Peyer's patch (tissue), 4 donors: Measurements from ENCODE around the gene SIRPB2.
A peak's percentile ranks its signal among the peaks of the same experiment; 100 is the strongest.

ENCODE experiments used
- POLR2A ChIP-seq, 2 donors: fragments of 450-650 bp; IDR thresholded peaks; one replicate each; pipeline ENCODE4 v1.5.1; 2017; ENCODE audit warnings: antibody characterized with exemption in 2 of 2, mild to moderate bottlenecking in 2 of 2, moderate library complexity in 2 of 2
- TF ChIP-seq, protein P1 (sequence below), 6 experiments: fragments of 450-650 bp in 4 of 6; fragments of 200-600 bp in 2 of 6; sonication (generic) in 1 of 6; IDR thresholded peaks; one replicate each; pipeline ENCODE4 v1.5.1; 2017 to 2019; ENCODE audit warnings: antibody characterized with exemption in 6 of 6, mild to moderate bottlenecking in 3 of 6, moderate library complexity in 1 of 6

DNA sequence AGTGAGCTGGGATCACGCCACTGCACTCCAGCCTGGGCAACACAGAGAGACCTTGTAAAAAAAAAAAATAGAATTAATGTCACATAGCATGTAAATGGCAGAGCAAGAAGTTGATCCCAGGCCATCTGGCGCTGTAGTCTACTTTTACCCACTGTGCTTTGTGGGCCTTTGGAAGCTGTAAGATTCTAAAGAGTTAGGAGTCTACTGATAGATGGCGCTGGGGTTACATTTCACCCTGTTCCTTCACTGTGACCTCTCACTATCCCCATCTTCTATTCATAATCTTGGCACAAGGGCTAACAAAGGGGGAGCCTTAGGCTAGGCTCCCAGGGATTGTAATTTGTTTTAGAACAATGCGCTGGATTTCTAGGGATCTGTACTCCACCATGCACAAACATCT, 41.8 kb upstream of the SIRPB2 start:
- TF ChIP-seq, protein P1, sequence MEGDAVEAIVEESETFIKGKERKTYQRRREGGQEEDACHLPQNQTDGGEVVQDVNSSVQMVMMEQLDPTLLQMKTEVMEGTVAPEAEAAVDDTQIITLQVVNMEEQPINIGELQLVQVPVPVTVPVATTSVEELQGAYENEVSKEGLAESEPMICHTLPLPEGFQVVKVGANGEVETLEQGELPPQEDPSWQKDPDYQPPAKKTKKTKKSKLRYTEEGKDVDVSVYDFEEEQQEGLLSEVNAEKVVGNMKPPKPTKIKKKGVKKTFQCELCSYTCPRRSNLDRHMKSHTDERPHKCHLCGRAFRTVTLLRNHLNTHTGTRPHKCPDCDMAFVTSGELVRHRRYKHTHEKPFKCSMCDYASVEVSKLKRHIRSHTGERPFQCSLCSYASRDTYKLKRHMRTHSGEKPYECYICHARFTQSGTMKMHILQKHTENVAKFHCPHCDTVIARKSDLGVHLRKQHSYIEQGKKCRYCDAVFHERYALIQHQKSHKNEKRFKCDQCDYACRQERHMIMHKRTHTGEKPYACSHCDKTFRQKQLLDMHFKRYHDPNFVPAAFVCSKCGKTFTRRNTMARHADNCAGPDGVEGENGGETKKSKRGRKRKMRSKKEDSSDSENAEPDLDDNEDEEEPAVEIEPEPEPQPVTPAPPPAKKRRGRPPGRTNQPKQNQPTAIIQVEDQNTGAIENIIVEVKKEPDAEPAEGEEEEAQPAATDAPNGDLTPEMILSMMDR (IDR thresholded peaks at IDR 0.05): peak in 1 of 6 experiments; percentile 17
- TF ChIP-seq POLR2A (IDR thresholded peaks at IDR 0.05): no peak
